GM18870 (cell line): Measurements from ENCODE around the gene MED16.

Experiments
- ATAC-seq: cut with Tn5 transposase; IDR thresholded peaks from one replicate; pipeline ENCODE4 v1.9.1; 2021; ENCODE audit warnings: moderate library complexity; ENCODE audit not compliant: unreplicated experiment

Gene MED16

GRCh38 chr19:912181-913079, 19.4 kb upstream of the MED16 start:
- no peak for ATAC-seq

DNA sequence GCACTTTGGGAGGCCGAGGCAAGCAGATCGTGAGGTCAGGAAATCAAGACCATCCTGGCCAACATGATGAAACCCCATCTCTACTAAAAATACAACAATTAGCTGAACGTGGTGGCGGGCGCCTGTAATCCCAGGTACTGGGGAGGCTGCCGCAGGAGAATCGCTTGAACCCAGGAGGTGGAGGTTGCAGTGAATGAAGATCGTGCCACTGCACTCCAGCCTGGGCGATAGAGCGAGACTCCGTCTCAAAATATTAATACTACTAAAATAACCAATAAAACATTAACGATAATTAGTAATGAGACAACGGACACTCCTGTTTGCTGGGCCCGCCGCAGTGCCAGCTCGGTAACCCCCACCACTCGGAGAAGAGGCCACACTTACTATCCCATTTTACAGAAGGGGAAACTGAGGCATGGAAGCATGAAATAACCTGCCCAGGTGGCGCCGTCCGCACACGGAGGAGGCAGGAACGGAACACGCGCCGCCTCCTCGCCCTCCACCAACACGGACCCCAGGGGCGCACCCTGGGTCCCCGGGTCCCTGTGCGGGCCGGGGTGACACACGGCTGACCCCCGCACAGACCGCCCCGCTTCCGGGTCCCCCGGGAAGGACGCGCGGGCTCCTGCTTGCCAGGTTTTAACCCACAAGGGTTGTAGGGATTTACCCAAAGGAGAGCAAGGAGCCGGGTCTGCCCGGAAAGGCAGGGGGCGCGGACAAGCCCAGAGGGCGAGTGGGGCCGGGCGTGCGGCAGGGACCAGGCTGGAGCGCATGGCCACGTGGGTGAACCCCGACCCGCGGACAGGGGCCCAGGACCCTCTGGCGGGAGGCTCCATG, 18.4 kb upstream of the MED16 start:
- ATAC-seq, result no peak

- ATAC-seq, result no peak
Measured at GRCh38 chr19:907183-907853, 14.3 kb upstream of the MED16 start.

DNA sequence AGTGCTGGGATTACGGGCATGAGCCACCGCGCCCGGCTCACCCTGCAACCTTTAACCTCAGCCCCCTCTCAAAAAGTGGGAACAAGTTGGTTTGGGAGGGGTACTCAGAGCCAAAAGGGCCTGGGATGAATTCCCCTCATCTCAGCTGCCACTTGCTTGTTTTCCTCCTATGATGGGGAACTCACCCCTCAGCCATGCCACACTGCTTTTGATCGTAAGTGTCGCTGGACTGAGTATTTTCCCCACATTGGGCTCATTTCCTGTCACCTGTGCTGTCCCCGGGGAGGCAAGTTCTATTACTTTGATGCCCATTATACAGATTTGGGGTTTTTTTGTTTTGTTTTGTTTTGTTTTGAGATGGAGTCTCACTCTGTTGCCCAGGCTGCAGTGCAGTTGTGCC, 13.5 kb upstream of the MED16 start:
- no peak for ATAC-seq

DNA sequence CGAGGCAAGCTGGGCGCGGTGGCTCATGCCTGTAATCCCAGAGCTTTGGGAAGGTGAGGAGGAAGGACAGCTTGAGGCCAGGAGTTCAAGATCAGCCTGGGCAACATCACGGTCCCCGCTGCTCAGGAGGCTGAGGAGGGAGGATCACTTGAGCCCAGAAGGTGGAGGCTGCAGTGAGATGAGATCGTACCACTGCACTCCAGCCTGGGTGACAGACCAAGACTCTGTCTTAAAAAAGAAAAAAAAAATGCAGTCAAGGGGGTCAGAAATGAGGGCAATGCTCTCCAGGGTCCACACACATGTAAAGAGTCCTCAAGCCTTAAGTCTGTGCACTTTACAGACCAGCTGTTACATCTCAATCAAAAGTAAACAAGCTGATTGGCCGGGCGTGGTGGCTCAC, 11.6 kb upstream of the MED16 start:
- no peak for ATAC-seq

DNA sequence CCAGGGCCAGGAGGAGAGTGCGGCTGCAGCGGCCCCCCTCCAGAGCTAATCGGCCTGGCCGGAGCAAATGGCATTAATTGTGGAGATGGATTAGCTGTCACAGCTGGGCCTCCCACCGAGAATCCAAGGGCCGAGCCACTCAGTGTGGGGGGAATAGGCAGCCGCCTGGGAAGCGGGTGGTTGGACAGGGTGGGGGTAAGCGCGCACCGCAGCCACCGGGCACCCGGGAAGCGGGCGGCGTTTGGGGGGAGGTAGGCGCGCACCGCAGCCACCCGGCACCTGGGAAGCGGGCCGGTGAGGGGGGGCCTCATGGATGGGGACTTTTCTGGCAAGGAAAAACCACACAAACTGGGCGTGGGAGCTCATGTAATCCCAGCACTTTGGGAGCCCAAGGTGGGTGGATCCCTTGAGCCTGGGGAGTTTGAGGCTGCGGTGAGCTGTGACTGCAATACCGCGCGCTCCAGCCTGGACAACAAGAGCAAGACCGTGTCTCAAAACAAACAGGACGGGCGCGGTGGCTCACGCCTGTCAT, 10.3 kb upstream of the MED16 start:
- no peak for ATAC-seq

- ATAC-seq, result no peak
Measured at GRCh38 chr19:902446-903226, 9.6 kb upstream of the MED16 start.

GRCh38 chr19:902093-902370, 9.0 kb upstream of the MED16 start:
- ATAC-seq, result no peak

- ATAC-seq, result no peak
Measured at GRCh38 chr19:901216-902092, 8.5 kb upstream of the MED16 start.

DNA sequence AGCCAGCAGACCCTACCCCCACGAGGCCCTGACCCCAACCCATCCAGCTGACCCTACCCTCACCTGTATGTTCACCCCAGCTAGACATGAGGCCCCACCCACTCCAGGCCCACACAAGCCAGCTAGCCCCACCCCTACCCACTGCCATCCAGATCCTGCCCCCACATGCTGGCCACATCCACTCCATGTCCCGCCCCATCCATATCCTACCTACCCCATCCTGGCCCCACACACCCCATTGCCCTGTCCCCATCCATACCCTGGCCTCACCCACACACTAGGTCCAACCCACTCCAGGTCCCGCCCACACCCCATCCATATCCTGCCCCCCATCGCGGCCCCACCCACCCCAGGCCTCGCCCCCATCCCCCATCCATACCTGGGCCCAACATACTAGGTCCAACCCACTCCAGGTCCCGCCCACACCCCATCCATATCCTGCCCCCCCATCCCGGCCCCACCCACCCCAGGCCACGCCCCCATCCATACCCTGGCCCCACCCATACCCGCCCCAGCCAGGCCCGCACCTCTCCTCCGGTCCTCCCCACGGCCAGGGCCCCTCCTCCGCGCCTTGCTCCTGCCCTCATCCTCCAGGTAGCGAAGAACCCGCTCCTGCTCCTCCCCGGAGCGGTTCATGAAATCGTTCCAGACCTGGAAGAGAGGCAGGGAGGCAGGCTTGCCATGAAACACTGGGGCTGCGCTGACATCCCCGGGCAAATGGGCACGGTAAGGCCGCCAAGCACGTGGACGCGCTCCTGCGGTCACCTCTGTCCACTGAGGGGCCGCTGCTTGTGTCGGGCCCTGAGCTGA, 7.5 kb upstream of the MED16 start:
- ATAC-seq, result no peak

DNA sequence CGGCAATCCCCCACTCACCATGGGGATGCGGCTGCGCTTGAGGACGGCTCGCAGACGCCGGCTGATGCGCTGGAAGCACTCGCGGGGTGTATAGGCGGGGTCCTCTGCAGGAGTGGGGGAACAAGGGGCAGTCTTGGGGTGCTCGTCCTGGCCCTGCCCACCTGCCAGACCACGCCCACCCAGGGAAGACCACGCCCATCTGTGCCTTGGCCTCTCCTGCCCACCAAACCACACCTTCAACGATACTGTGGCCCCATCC, 7.0 kb upstream of the MED16 start:
- ATAC-seq, result no peak

DNA sequence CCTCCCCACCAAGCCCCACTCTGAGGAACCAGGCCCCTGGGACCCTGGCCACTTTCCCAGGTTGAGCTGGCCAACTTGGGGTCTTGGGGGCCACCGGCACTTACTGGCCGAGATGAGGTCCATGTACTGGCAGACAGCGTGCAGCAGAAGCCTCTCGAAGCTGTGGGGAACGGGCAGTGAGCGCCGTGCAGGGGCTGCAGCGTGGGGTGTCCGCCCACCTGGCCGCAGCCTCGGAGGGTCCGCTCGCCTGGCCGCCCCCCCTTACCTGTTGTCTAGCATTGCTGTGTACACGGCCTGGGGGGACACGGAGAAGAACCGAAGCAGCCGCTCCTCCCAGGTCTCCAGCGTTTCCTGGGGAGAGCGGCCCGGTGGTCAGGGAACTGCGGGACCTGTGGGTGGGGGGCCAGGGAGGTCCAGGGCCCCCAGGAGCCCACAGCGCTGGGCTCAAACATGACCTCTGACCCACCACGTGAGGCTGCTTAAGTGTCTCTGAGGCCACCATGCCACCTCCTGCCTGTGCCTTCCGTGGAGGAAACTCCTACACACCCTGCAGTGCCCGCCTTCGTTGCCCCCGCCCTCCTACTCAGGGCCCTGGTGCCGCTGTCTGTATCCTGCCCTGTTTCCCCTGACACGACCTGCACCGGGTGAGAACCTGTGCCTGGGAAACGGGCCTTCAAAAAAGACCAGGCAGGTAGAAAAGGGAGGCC, 6.5 kb upstream of the MED16 start:
- no peak for ATAC-seq

GRCh38 chr19:898663-899062, 5.7 kb upstream of the MED16 start:
- no peak for ATAC-seq

DNA sequence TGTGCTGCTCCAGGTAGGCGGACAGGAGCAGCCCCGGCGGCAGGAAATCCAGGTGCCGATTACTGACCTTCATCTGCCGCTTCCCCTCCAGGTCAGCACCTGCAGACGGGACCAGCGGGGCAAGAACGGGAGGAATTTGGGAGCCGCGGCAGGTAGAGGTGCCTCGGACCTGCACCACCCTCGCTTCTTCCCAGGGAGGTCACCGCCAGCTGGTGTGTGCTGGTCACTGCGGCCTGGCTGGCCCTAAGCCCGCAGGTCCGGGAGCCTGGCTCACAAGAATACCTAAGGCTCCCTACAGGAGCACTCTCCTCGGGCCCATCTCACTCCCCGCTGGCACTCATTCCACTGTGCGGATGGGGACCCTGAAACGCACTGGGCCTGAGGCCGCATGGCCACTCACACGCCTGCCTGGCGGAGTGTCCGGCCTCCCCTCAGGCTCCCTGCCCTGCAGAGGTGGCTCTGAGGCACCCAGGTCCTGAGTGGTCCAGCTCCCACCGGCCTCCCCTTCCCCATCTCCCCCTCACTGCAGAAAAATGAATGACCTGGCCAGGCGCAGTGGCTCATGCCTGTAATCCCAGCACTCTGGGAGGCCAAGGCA, 4.6 kb upstream of the MED16 start:
- no peak for ATAC-seq

DNA sequence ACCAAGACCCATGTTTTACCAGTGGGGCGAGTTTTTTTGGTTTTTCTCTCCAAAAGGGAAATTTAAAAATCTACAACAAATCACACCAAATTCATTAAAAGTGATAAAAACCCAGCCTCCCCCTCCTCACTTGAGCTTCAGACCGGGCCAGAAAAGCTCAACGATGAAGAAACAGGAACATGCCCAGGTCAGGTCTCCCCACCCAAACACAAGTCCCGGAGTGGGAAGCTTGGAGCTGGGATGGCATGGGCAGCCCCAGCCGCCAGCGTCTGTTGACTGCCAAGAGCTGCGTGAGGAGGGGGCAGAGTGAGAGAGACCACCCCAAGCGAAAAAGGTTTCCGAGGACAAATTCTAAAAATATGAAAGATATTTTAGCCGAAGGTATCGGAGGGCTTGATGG, 4.0 kb upstream of the MED16 start:
- ATAC-seq, result no peak

GRCh38 chr19:896434-896833, 3.4 kb upstream of the MED16 start:
- ATAC-seq, result no peak

DNA sequence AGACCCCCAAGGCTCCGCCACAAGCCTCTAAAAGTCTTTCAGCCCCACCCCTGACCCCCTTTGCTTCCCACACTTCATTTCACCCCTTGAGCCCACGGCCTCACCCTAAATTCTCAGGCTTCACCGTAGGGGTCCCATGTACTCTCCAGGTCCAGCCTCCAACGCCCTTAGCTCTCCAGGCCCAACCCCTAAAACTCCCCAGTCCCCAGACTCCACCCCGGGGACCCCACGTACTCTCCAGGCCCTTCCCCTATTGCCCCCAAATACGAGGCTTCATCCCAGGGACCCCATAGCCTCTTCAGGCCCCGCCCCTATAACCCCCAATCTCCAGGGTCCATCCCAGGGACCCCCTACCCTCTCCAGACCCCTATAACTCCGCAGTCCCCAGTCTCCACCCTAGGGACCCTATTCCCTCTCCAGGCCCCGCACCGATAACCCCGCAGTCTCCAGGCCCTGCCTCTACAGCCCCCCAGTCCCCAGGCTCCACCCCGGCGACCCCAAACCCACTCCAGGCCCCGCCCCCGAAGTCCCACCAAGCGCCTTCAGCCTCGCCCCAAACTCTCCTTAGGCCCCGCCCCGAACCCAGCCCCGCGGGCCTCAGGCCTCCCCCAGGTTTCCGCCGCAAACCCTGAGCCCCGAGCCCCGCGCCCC, 619 bp downstream of the MED16 start:
- ATAC-seq, result no peak
